ENCODE results near the gene POMT2.

The POMT2 gene

GRCh38 chr14:77256694-77257093 lies 64.0 kb downstream of the POMT2 start:
- no peak overlapping the region for H3K4me3 ChIP-seq (ENCODE audit: low read length)
- TF ChIP-seq ZNF274 (IDR thresholded peaks at IDR 0.05; ENCODE audit: low read depth, low read length) = no peak

DNA sequence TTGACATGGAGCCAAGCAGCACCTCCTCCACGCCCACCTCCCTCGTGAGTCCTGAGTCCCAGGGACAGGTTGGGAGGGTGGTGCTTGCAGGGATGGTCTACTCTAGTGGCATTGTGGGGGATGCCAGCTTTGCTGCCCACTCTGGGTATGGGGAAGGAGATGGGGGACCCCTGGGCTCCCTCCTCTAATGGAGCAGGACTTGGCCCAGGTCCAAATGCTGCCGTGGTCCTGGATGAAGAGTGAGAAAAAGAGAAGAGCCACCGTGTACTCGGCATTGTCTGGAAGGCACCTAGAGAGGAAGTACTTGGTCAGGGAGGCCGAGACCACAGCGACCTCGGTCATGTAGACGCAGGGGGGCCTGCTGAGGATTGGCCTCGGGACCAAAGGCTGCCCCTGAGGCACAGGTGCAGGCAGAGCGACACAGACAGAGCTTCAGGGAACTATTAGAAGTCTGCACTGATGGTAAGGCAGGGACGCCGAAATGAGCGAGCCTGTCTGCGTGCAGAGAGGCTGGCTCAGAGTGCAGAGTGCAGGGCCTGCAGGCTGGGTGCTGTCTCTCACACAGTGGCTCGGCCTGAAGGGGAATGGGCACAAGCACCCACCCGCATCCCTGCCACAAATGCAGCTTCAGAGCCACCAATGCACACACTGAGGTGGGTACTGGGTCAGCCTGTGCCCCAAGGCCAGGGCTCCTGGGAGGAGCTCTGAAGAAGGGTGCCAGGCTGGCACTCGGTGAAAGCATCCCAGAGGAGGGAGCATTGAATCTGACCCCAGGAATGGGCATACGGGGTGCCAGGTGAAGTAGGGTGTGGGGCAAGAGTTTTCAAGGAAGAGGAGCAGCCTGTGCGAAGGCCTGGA lies 67.1 kb downstream of the POMT2 start:
- TF ChIP-seq ZNF274 (IDR thresholded peaks at IDR 0.05; ENCODE audit: low read depth, low read length) = no peak
- no peak overlapping the region for H3K4me3 ChIP-seq (ENCODE audit: low read length)

GRCh38 chr14:77251870-77252269 lies 68.8 kb downstream of the POMT2 start:
- TF ChIP-seq ZNF274 (IDR thresholded peaks at IDR 0.05; ENCODE audit: low read depth, low read length) = no peak
- no peak overlapping the region for H3K4me3 ChIP-seq (ENCODE audit: low read length)

- no peak overlapping the region for H3K4me3 ChIP-seq (ENCODE audit: low read length)
- no peak for TF ChIP-seq ZNF274 (IDR thresholded peaks at IDR 0.05; ENCODE audit: low read depth, low read length)
Observed at GRCh38 chr14:77250927-77251326, 69.8 kb downstream of the POMT2 start.

- H3K4me3 ChIP-seq (ENCODE audit: low read length) = no peak overlapping the region
- TF ChIP-seq ZNF274 (IDR thresholded peaks at IDR 0.05; ENCODE audit: low read depth, low read length) = no peak
Observed at GRCh38 chr14:77249286-77249685, 71.4 kb downstream of the POMT2 start.

GRCh38 chr14:77248666-77249065 lies 72.0 kb downstream of the POMT2 start:
- no peak overlapping the region for H3K4me3 ChIP-seq (ENCODE audit: low read length)
- no peak for TF ChIP-seq ZNF274 (IDR thresholded peaks at IDR 0.05; ENCODE audit: low read depth, low read length)

DNA sequence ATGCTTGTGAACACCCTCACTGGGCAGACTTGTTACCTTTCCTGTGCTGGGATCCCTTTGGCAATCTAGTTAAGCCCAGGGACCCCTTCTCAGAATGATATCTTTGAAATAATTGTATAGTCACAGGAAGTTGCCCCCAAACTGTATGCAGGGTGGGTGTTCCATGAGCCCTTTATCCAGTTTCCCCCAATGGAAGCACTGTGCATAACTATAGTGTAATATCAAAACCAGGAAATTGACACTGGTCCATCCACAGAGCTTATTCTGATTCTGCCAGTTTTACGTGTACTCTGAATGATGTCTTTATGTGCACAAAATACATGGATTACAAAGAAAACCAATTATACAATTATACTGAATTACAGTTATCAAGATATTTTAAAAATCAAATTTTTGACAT lies 73.9 kb downstream of the POMT2 start:
- H3K4me3 ChIP-seq (ENCODE audit: low read length) = no peak overlapping the region
- TF ChIP-seq ZNF274 (IDR thresholded peaks at IDR 0.05; ENCODE audit: low read depth, low read length) = no peak

DNA sequence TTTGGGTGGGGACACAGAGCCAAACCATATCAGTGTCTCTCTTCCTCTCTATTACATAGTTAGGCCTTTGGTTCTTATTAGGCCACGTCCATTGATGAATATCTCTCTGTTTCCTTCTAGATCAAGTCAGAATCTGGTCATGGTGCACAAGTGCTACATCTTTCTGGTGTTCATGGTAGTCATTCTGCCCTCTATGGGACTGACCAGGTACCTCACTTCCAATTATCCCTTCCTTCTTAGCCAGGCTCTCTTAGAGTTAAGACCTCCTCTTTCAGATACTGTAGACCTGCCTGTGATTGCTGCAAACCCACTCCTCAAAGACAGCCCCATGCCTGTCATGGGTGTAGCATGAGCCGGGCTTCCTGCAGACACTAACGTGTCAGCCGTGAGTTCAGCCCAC lies 74.9 kb downstream of the POMT2 start:
- no peak overlapping the region for H3K4me3 ChIP-seq (ENCODE audit: low read length)
- TF ChIP-seq ZNF274 (IDR thresholded peaks at IDR 0.05; ENCODE audit: low read depth, low read length) = no peak

GRCh38 chr14:77243853-77244252 lies 76.8 kb downstream of the POMT2 start:
- TF ChIP-seq ZNF274 (IDR thresholded peaks at IDR 0.05; ENCODE audit: low read depth, low read length) = no peak
- no peak overlapping the region for H3K4me3 ChIP-seq (ENCODE audit: low read length)

GRCh38 chr14:77242752-77243151 lies 77.9 kb downstream of the POMT2 start:
- no peak for TF ChIP-seq ZNF274 (IDR thresholded peaks at IDR 0.05; ENCODE audit: low read depth, low read length)
- H3K4me3 ChIP-seq (ENCODE audit: low read length) = no peak overlapping the region

DNA sequence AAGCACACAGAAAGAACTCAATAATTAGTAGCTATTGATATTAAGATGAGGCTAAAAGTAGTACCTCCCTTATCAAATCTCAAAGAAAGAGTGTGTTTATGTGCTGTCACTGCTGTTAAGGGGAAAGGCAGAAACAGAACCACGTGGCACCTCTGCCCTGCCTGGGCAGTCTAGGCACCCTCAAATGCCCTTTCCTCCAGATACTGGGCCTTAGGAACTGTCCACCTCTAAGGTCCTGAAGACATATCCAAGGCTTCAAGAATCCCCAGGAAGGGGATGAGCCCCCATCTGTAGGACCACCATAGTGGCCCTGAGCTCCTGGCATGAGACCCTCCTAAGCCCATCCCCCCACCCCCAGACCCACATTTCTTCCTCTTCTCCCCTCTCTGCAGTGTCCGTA lies 78.7 kb downstream of the POMT2 start:
- H3K4me3 ChIP-seq (ENCODE audit: low read length) = no peak overlapping the region
- TF ChIP-seq ZNF274 (IDR thresholded peaks at IDR 0.05; ENCODE audit: low read depth, low read length) = no peak

DNA sequence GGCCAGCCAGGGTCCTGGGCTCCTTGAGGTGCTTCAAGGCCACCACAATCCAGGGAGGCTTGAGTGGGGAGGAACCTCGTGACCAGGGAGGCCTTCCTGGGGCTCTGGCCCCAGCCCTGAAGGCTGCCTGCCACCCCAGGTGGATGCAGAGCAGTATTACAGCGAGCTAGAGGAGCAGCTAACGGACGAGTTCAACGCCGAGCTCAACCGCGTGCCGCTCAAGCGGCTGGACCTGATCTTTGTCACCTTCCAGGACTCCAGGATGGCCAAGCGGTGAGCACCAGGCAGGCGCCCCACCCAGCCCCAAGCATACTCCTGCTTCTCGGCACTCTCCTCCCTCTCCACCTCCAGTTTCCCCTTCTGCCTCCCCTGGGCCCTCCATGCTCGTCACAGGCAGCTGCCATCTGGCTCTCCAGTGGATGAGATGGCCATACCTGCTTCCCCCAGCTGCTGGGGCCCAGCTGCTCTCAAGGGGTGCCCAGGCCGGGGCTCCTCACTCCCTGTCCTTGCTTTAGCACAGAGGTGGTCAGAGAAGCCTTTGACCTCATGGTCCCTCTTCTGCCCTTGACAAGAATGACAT lies 80.3 kb downstream of the POMT2 start:
- no peak overlapping the region for H3K4me3 ChIP-seq (ENCODE audit: low read length)
- no peak for TF ChIP-seq ZNF274 (IDR thresholded peaks at IDR 0.05; ENCODE audit: low read depth, low read length)

DNA sequence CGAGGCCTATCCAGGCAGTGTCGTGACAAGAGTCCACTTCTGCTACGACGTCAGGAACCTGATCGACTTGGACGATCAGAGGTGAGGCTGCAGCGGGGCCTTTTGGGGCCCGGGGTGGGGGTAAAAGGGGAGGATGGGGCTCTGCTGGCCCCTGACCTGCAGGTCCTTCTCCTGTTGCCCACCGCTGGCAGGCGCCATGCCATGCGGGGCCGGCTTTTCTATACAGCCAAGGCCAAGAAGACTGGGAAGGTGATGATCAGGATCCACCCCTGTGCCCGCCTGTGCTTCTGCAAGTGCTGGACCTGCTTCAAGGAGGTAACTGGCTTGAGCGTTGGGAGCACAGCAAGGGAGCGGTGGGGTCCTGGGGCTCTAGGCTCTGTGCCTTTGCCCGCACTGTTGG lies 81.3 kb downstream of the POMT2 start:
- no peak overlapping the region for H3K4me3 ChIP-seq (ENCODE audit: low read length)

DNA sequence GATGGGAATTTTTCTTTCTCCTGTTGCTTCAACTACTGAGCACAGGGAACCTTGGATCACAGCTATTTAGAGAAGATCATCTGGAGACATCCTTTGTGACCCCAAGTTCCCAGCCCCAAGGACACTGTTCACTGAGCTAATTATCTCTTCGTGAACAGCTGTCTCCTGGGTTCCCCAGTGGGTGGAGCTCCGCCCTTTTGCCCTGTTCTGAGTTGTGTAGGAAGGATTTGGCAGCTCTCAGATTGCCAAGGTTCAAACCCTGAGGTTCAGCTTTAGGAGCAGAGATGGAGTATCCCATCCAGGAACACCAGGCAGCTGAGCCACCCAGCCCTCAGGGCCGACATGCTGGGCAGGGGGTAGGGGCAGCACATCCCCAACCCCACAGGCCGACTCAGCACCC lies 81.7 kb downstream of the POMT2 start:
- no peak for TF ChIP-seq ZNF274 (IDR thresholded peaks at IDR 0.05; ENCODE audit: low read depth, low read length)
- no peak overlapping the region for H3K4me3 ChIP-seq (ENCODE audit: low read length)

More for the DNA sequence above, 81.3 kb downstream of the POMT2 start:
- no peak for TF ChIP-seq ZNF274 (IDR thresholded peaks at IDR 0.05; ENCODE audit: low read depth, low read length)

DNA sequence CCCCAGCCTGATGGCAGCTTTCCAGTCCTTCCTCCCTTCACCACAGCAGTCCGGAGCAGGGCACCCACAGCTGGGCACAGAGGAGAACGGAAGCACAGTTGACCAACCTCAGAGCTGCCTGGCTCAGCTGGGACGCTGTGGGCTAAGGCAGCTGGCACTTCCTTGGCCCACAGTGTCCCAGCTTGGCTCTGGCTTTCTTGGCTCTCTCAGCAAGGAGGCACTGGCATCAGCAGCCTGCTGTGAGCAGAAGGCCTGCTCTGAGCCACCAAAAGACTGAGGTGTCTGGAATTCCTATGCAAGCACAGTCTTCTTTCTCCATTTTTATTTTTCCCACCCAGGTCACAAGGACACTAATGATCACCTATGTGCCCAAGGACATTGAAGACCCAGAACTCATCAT lies 82.3 kb downstream of the POMT2 start:
- H3K4me3 ChIP-seq (ENCODE audit: low read length) = no peak overlapping the region
- TF ChIP-seq ZNF274 (IDR thresholded peaks at IDR 0.05; ENCODE audit: low read depth, low read length) = no peak
